Heart left ventricle (tissue), 16 donors: ENCODE measurements around the gene KLHL4. TPM values are rescaled to one million over a fixed set of nuclear protein-coding genes. Genes with fewer than 3 reads are reported as not detected.

ENCODE experiments used
- ATAC-seq, 4 donors: fragments of 200-7000 bp; cut with Tn5 transposase; one replicate each; pipeline ENCODE4 v1.9.1; 2020 to 2022; ENCODE audit warnings: moderate library complexity in 4 of 4, mild to moderate bottlenecking in 3 of 4, moderate number of reproducible peaks in 1 of 4
- DNase-seq, 5 donors: peaks; one replicate each; pipeline ENCODE4 v3.0.0-alpha.2; 2020
- H3K27ac ChIP-seq, 12 donors: fragments of 200-600 bp; sonication (generic) in 4 of 12; one replicate each; pipeline versions ENCODE4 v1.5.0 to v1.8.0; 2016 to 2022; ENCODE audit warnings: mild to moderate bottlenecking in 2 of 12
- H3K27me3 ChIP-seq, 9 donors: fragments of 200-600 bp; sonication (generic) in 2 of 9; one replicate each; pipeline versions ENCODE4 v1.5.1 to v1.8.0; 2016 to 2022; ENCODE audit warnings: mild to moderate bottlenecking in 3 of 9
- H3K36me3 ChIP-seq, 9 donors: fragments of 200-600 bp; sonication (generic) in 2 of 9; one replicate each; pipeline versions ENCODE4 v1.5.0 to v1.8.0; 2018 to 2022; ENCODE audit warnings: mild to moderate bottlenecking in 2 of 9
- H3K4me1 ChIP-seq, 12 donors: fragments of 200-600 bp; sonication (generic) in 4 of 12; one replicate each; pipeline versions ENCODE4 v1.5.0 to v1.8.0; 2016 to 2022; ENCODE audit warnings: mild to moderate bottlenecking in 3 of 12
- H3K4me3 ChIP-seq, 12 donors: fragments of 200-600 bp; sonication (generic) in 4 of 12; one replicate each; pipeline versions ENCODE4 v1.5.0 to v1.8.0; 2017 to 2022; ENCODE audit warnings: mild to moderate bottlenecking in 9 of 12, moderate library complexity in 4 of 12
- H3K9me3 ChIP-seq, 12 donors: fragments of 200-600 bp; sonication (generic) in 4 of 12; one replicate each; pipeline versions ENCODE4 v1.5.0 to v1.8.0; 2016 to 2022; ENCODE audit warnings: mild to moderate bottlenecking in 1 of 12
- CTCF ChIP-seq, 12 donors: fragments of 200-600 bp; sonication (generic) in 4 of 12; IDR thresholded peaks; one replicate each; pipeline versions ENCODE4 v1.5.0 to v1.8.0; 2018 to 2022; ENCODE audit warnings: antibody characterized with exemption in 12 of 12, mild to moderate bottlenecking in 5 of 12
- POLR2A ChIP-seq, 2 donors: fragments of 450-650 bp; IDR thresholded peaks; one replicate each; pipeline ENCODE4 v1.6.1; 2017; ENCODE audit warnings: antibody characterized with exemption in 2 of 2, mild to moderate bottlenecking in 2 of 2, moderate library complexity in 2 of 2
- WGBS, 4 donors: extraction: QIAGEN DNeasy Blood & Tissue Kit in 2 of 4; methylation state at CpG; one replicate each; pipeline versions ENCODE4 v1.1.5 to v1.1.7; 2013 to 2018; 5-methylcytosine and 5-hydroxymethylcytosine counted together
- intact Hi-C, 10 donors: fragments of 100-400 bp; cut with DNase I; formaldehyde crosslinking; loops; one replicate each; pipeline versions ENCODE4 v1.11.1 to v1.14.2; 2022
- polyA plus RNA-seq, 2 donors: library from polyadenylated mRNA; stranded (reverse); fragments of 200-250 nt; gene quantifications; one replicate each; pipeline ENCODE4 v1.2.3, GENCODE V29; 2013
- total RNA-seq, 9 donors: library from RNA; depleted of rRNA in 2 of 9; stranded (reverse); fragments of >200 nt in 2 of 9; fragmentation: NEBNext Ultra II Directional in 3 of 9; extraction: Animal tissue kit (Norgen Biotek cat#: 25700) in 3 of 9; gene quantifications; one replicate each; pipeline versions ENCODE4 v1.1.0 to v1.2.4, GENCODE V29; 2016 to 2023
- donor health status: ischemic (EF 13 %, LVEDD 7.1; RV severe dilation, severe dysfunction).
- donor health status: healthy with polysubstance abuse.
- donor health status: DM: no; HTN: yes; CAD: no.
- donor health status: DM: no; HTN: no; CAD: no.
- donor health status: ischemic (EF 25% LVEDD 6.9; RV normal size, moderate dysfunction).
- donor health status: ischemic (EF 25% LVEDD 5.7; RV mildly dilated, moderate dysfunction).
- donor health status: healthy.
- donor health status: DM: yes; HTN: yes; CAD: no.
- donor health status: ischemic (EF 35%, LVEDD 5.7; RV mildly dilated, moderate dysfunction).
- donor health status: nonischemic (EF 11% LVEDD 7.7; RV severe dilation, severe dysfunction).
- donor health status: DM: yes; HTN: yes; CAD: no.
- donor health status: PGD.
- donor health status: ischemic (EF 29% LVEDD 5.4; RV normal size, mild dysfunction).
- donor health status: nonischemic (EF 23%, LVEDD 6.1; RV moderate dilation, normal function).

The KLHL4 gene
- total and polyA plus RNA-seq, 11 donors, result 0.15 to 4.6 (median 1.1) TPM

- no peaks in the 10 kb centered on the region for H3K9me3 ChIP-seq
- H3K4me3 ChIP-seq, result no peak overlapping the region
- TF ChIP-seq POLR2A (IDR thresholded peaks at IDR 0.05), result no peak
- peak in 10 of 12 donors; percentile 13 to 50 (median 23) for TF ChIP-seq CTCF (IDR thresholded peaks at IDR 0.05)
- intact Hi-C loops, result loop anchor here in 2 of 10 donors (10.0 kb wide), 2 partner anchors 71 to 81 kb away; no protein-coding TSS in a partner anchor
- peaks cover 0 to 5% (median 0%) of the 10 kb centered on the region in 9 donors for H3K27me3 ChIP-seq
- no peaks in the 10 kb centered on the region for H3K36me3 ChIP-seq
- ATAC-seq (no peak), DNase-seq (no peak)
- H3K4me1 ChIP-seq, result no peaks in the 10 kb centered on the region
- H3K27ac ChIP-seq, result no peak overlapping the region
- WGBS, 4 donors, result 33 to 93% (median 62%) methylated on average over 1 of the region's 1 CpG
Measured at GRCh38 chrX:87583679-87584078, 66.1 kb downstream of the KLHL4 start.

- DNase-seq (no peak), ATAC-seq (no peak)
- H3K4me3 ChIP-seq, result no peak overlapping the region
- no peaks in the 10 kb centered on the region for H3K9me3 ChIP-seq
- 36 to 47% (median 44%) methylated on average over 2 of the region's 2 CpGs for WGBS, 4 donors
- intact Hi-C loops, result no loop called here
- no peak overlapping the region for H3K27ac ChIP-seq
- peaks cover 0 to 4% (median 0%) of the 10 kb centered on the region in 12 donors for H3K4me1 ChIP-seq
- no peak for TF ChIP-seq CTCF (IDR thresholded peaks at IDR 0.05)
- no peak for TF ChIP-seq POLR2A (IDR thresholded peaks at IDR 0.05)
- H3K27me3 ChIP-seq, result no peaks in the 10 kb centered on the region
- H3K36me3 ChIP-seq, result no peaks in the 10 kb centered on the region
Measured at GRCh38 chrX:87616371-87616770, 98.8 kb downstream of the KLHL4 start.

- no peak overlapping the region for H3K27ac ChIP-seq
- ATAC-seq, result peak in 1 of 4 donors; percentile 24
- intact Hi-C loops, result no loop called here
- H3K36me3 ChIP-seq, result no peaks in the 10 kb centered on the region
- no peaks in the 10 kb centered on the region for H3K27me3 ChIP-seq
- 8 to 42% (median 17%) methylated on average over 2 of the region's 2 CpGs for WGBS, 4 donors
- DNase-seq, result no peak
- H3K4me3 ChIP-seq, result no peak overlapping the region
- peaks cover 0 to 2% (median 0%) of the 10 kb centered on the region in 12 donors for H3K4me1 ChIP-seq
- TF ChIP-seq POLR2A (IDR thresholded peaks at IDR 0.05), result no peak
- TF ChIP-seq CTCF (IDR thresholded peaks at IDR 0.05), result no peak
- H3K9me3 ChIP-seq, result no peaks in the 10 kb centered on the region
Measured at GRCh38 chrX:87621697-87622096, 104.1 kb downstream of the KLHL4 start.

DNA sequence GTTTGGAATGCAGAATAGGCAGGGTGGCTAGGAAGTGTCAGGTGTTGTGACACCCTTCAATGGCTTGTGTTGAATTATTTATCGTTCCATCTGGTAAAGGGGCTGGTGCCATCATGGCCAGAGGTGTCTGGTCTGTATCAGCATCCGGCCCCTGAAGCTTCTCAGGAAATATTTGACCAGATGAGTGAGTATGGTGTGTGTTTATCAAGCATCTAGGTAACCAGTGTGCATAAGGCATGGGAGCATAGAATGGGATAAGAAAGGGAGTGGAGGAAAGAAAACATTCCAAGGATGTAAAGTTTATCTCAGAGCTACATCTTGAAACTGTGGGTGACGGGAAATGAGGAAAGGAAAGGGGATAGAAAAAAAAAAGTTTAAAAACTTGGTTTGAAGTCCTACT, 109.4 kb downstream of the KLHL4 start:
- intact Hi-C loops, result no loop called here
- DNase-seq, result no peak
- Histone ChIP-seq H3K9me3 (no peaks in the 10 kb centered on the region), H3K36me3 (no peaks in the 10 kb centered on the region), H3K4me3 (no peak overlapping the region), H3K4me1 (no peaks in the 10 kb centered on the region), H3K27me3 (no peaks in the 10 kb centered on the region), H3K27ac (no peak overlapping the region)
- 49 to 61% (median 52%) methylated on average over 3 of the region's 3 CpGs for WGBS, 4 donors
- TF ChIP-seq POLR2A (IDR thresholded peaks at IDR 0.05) (no peak), CTCF (IDR thresholded peaks at IDR 0.05) (no peak)
- ATAC-seq, result no peak
